RWPE1 (cell line): ENCODE measurements around the gene SYNJ1.

Experiments
- CTCF ChIA-PET: fragments of 350-600 bp; sonication (Branson Sonifier 250); formaldehyde crosslinking; extraction: SDS; loops from one replicate; lab custom pipeline; 2021; lab: Yijun Ruan, JAX
- POLR2A ChIA-PET: fragments of 400-600 bp; formaldehyde crosslinking; extraction: SDS; loops from one replicate; lab custom pipeline; 2020; ENCODE audit warnings: antibody characterized with exemption; ENCODE audit not compliant: low non-redundant PET; lab: Yijun Ruan, JAX
- DNase-seq: peaks from one replicate; pipeline ENCODE4 v3.0.0; 2012; ENCODE audit warnings: low spot score
- H3K27ac ChIP-seq: fragments of 450-650 bp; 2 replicates; pipeline ENCODE4 v1.5.1; 2017
- CTCF ChIP-seq: fragments of 450-650 bp; conservative IDR thresholded peaks from 2 replicates; pipeline ENCODE4 v1.5.1; 2017; ENCODE audit warnings: low read depth, mild to moderate bottlenecking

The SYNJ1 gene

GRCh38 chr21:32587651-32588050, 140.2 kb downstream of the SYNJ1 start:
- H3K27ac ChIP-seq = no peak overlapping the region
- DNase-seq = no peak
- ChIA-PET POLR2A (no interaction called here), CTCF (interaction anchor here (0.5 to 2.5 kb wide), 3 partner anchors 13 to 204 kb away, joined by 3 to 7 read pairs (median 3); no protein-coding TSS in a partner anchor)
- no peak for TF ChIP-seq CTCF

GRCh38 chr21:32587120-32587519, 140.7 kb downstream of the SYNJ1 start:
- ChIA-PET POLR2A (no interaction called here), CTCF (interaction anchor here (2.5 kb wide), 1 partner anchor 14 kb away, joined by 7 read pairs; no protein-coding TSS in a partner anchor)
- H3K27ac ChIP-seq = no peak overlapping the region
- DNase-seq = no peak
- TF ChIP-seq CTCF = no peak

GRCh38 chr21:32585970-32586369, 141.8 kb downstream of the SYNJ1 start:
- POLR2A ChIA-PET = no interaction called here
- no peak for DNase-seq
- CTCF ChIA-PET = interaction anchor here (1.5 kb wide), 1 partner anchor 15 kb away, joined by 3 read pairs; no protein-coding TSS in a partner anchor

GRCh38 chr21:32585042-32585710, 142.6 kb downstream of the SYNJ1 start, which contains the start of gene TCP10L:
Gene TCP10L (minus strand): TSS chr21:32585523. CDS start chr21:32584304, 1,219 bp downstream.
- POLR2A ChIA-PET = no interaction called here

More at GRCh38 chr21:32585970-32586369, 141.8 kb downstream of the SYNJ1 start:
- H3K27ac ChIP-seq = no peak overlapping the region
- no peak for TF ChIP-seq CTCF

GRCh38 chr21:32584472-32584871, 143.3 kb downstream of the SYNJ1 start:
- POLR2A ChIA-PET = no interaction called here
- H3K27ac ChIP-seq = no peak overlapping the region
- TF ChIP-seq CTCF = no peak
- DNase-seq = no peak
- CTCF ChIA-PET = interaction anchor here (1.5 kb wide), 1 partner anchor 17 kb away, joined by 3 read pairs; no protein-coding TSS in a partner anchor

More at GRCh38 chr21:32585042-32585710, 142.6 kb downstream of the SYNJ1 start, which contains the start of gene TCP10L:
- no peak for TF ChIP-seq CTCF
- no peak within 1 kb of the TSS for H3K27ac ChIP-seq
- CTCF ChIA-PET = interaction anchor here (0.8 to 1.5 kb wide), 2 partner anchors 10 to 16 kb away, joined by 3 read pairs; no protein-coding TSS in a partner anchor
- no peak for DNase-seq

- DNase-seq = no peak
- ChIA-PET POLR2A (no interaction called here), CTCF (no interaction called here)
- TF ChIP-seq CTCF = no peak
- H3K27ac ChIP-seq = no peak overlapping the region
Observed at GRCh38 chr21:32581732-32582131, 146.1 kb downstream of the SYNJ1 start.
